SK-N-SH (cell line): Measurements from ENCODE around the gene SLC15A2. TPM values are rescaled to one million over a fixed set of nuclear protein-coding genes. Genes with fewer than 3 reads are reported as not detected.

Source experiments
- CTCF ChIA-PET: fragments of 300-600, 350-600 bp; formaldehyde crosslinking; extraction: SDS; loops from one replicate; lab custom pipeline; 2021; lab: Yijun Ruan, JAX
- POLR2A ChIA-PET: fragments of 350-600 bp; sonication (Branson Sonifier 250); formaldehyde crosslinking; extraction: SDS; loops from one replicate; lab custom pipeline; 2020; ENCODE audit warnings: antibody characterized with exemption, inconsistent platforms; lab: Yijun Ruan, JAX
- DNase-seq: peaks from one replicate; pipeline ENCODE4 v3.0.0; 2012
- H2AFZ ChIP-seq: fragments of 200-600 bp; sonication (generic); 2 replicates; pipeline ENCODE4 v1.8.1; 2016; ENCODE audit warnings: antibody characterized with exemption, mild to moderate bottlenecking, low read depth
- H3F3A ChIP-seq: fragments of 200-600 bp; sonication (generic); replicated peaks from 2 replicates; pipeline ENCODE3; 2016; ENCODE audit warnings: antibody characterized with exemption, mild to moderate bottlenecking; ENCODE audit not compliant: insufficient read depth
- H3K27ac ChIP-seq, 2 experiments: fragments of 200-500 bp in 1 of 2; fragments of 200-600 bp in 1 of 2; sonication (Bioruptor generic) in 1 of 2; sonication (generic), shearing (Covaris generic) in 1 of 2; 2 replicates each; pipeline versions ENCODE4 v1.5.1 to v1.6.1; 2014 to 2016; ENCODE audit warnings: low read depth in 2 of 2, inconsistent platforms in 1 of 2, low read length in 1 of 2, mild to moderate bottlenecking in 1 of 2, mixed read lengths in 1 of 2
- H3K27me3 ChIP-seq: fragments of 200-600 bp; sonication (generic), shearing (Covaris generic); 2 replicates; pipeline ENCODE4 v1.6.1; 2016; ENCODE audit warnings: mixed run types; ENCODE audit not compliant: insufficient read depth
- H3K36me3 ChIP-seq, 2 experiments: fragments of 200-500 bp in 1 of 2; fragments of 200-600 bp in 1 of 2; sonication (Bioruptor generic) in 1 of 2; sonication (generic) in 1 of 2; replicated peaks in 1 of 2; 2 replicates each; pipeline versions ENCODE3 to v1.5.1; 2014 to 2016; ENCODE audit warnings: low read length in 1 of 2, mild to moderate bottlenecking in 1 of 2; ENCODE audit not compliant: insufficient read depth in 2 of 2, control insufficient read depth in 1 of 2
- H3K4me1 ChIP-seq, 2 experiments: fragments of 200-500 bp in 1 of 2; fragments of 200-600 bp in 1 of 2; sonication (Bioruptor generic) in 1 of 2; sonication (generic), shearing (Covaris generic) in 1 of 2; 2 replicates each; pipeline versions ENCODE4 v1.5.1 to v1.6.1; 2014 to 2016; ENCODE audit warnings: low read depth in 1 of 2, low read length in 1 of 2, mixed run types in 1 of 2; ENCODE audit not compliant: insufficient read depth in 2 of 2, control insufficient read depth in 1 of 2
- H3K4me2 ChIP-seq: fragments of 200-600 bp; sonication (generic), shearing (Covaris generic); 2 replicates; pipeline ENCODE4 v1.6.1; 2017; ENCODE audit warnings: mixed run types
- H3K4me3 ChIP-seq, 2 experiments: fragments of 200-500 bp in 1 of 2; fragments of 200-600 bp in 1 of 2; sonication (Bioruptor generic) in 1 of 2; sonication (generic), shearing (Covaris generic) in 1 of 2; 2 replicates each; pipeline versions ENCODE4 v1.5.1 to v1.8.1; 2014 to 2016; ENCODE audit warnings: low read depth in 2 of 2, inconsistent platforms in 1 of 2, low read length in 1 of 2, mild to moderate bottlenecking in 1 of 2, mixed read lengths in 1 of 2, moderate library complexity in 1 of 2
- H3K79me2 ChIP-seq: fragments of 200-600 bp; sonication (generic); 2 replicates; pipeline ENCODE4 v1.8.1; 2017; ENCODE audit warnings: mild to moderate bottlenecking; ENCODE audit not compliant: insufficient read depth
- H3K9ac ChIP-seq: fragments of 200-600 bp; sonication (generic); 2 replicates; pipeline ENCODE4 v1.6.1; 2017; ENCODE audit warnings: mixed run types
- H3K9me2 ChIP-seq: fragments of 200-600 bp; sonication (generic); 2 replicates; pipeline ENCODE4 v1.6.1; 2017; ENCODE audit warnings: mixed run types
- H3K9me3 ChIP-seq: fragments of 200-600 bp; sonication (generic); 2 replicates; pipeline ENCODE4 v1.6.1; 2017; ENCODE audit warnings: mixed run types, mild to moderate bottlenecking, moderate library complexity
- H4K20me1 ChIP-seq: fragments of 200-600 bp; sonication (generic); 2 replicates; pipeline ENCODE4 v1.6.1; 2017; ENCODE audit warnings: mild to moderate bottlenecking, mixed run types; ENCODE audit not compliant: insufficient read depth
- CHD2 ChIP-seq: fragments of 150-350 bp; IDR thresholded peaks from 2 replicates; pipeline ENCODE4 v1.6.1; 2018; ENCODE audit warnings: low read length; ENCODE audit not compliant: partially characterized antibody
- FOXJ3 ChIP-seq: sonication (generic); formaldehyde crosslinking; IDR thresholded peaks from 2 replicates; pipeline ENCODE4 v1.5.1; 2020; ENCODE audit warnings: mild to moderate bottlenecking, missing genetic modification reagents
- FOXM1 ChIP-seq: IDR thresholded peaks from 2 replicates; pipeline ENCODE4 v1.4.0; 2012; ENCODE audit warnings: low read depth, mild to moderate bottlenecking
- GABPA ChIP-seq: IDR thresholded peaks from 2 replicates; pipeline ENCODE4 v1.4.0; 2012; ENCODE audit warnings: low read depth, mild to moderate bottlenecking
- GATA2 ChIP-seq: sonication (generic); formaldehyde crosslinking; IDR thresholded peaks from 2 replicates; pipeline ENCODE4 v1.5.0; 2020; ENCODE audit warnings: mild to moderate bottlenecking, missing genetic modification reagents
- MEF2A ChIP-seq: IDR thresholded peaks from 2 replicates; pipeline ENCODE4 v1.4.0; 2012; ENCODE audit warnings: low read depth, borderline replicate concordance
- MXI1 ChIP-seq: IDR thresholded peaks from 2 replicates; pipeline ENCODE4 v1.6.1; 2012; ENCODE audit warnings: mild to moderate bottlenecking, low read depth, low read length, improper control_type of control experiment
- NRF1 ChIP-seq: IDR thresholded peaks from 2 replicates; pipeline ENCODE4 v1.6.1; 2012; ENCODE audit warnings: low read depth, mild to moderate bottlenecking, low read length
- POLR2AphosphoS5 ChIP-seq: IDR thresholded peaks from 2 replicates; pipeline ENCODE4 v1.6.1; 2012; ENCODE audit warnings: low read depth, low read length
- RCOR1 ChIP-seq: fragments of 150-350 bp; IDR thresholded peaks from 2 replicates; pipeline ENCODE4 v1.6.1; 2017; ENCODE audit warnings: antibody characterized with exemption, low read length
- SIN3A ChIP-seq: IDR thresholded peaks from 2 replicates; pipeline ENCODE4 v1.6.1; 2012; ENCODE audit warnings: low read depth, mild to moderate bottlenecking, low read length, moderate library complexity, borderline replicate concordance
- TAF1 ChIP-seq: IDR thresholded peaks from 2 replicates; pipeline ENCODE4 v1.6.1; 2012; ENCODE audit warnings: low read depth, mild to moderate bottlenecking, low read length, moderate library complexity, borderline replicate concordance
- TCF12 ChIP-seq: IDR thresholded peaks from 2 replicates; pipeline ENCODE4 v1.4.0; 2012
- YY1 ChIP-seq: IDR thresholded peaks from 2 replicates; pipeline ENCODE4 v1.4.0; 2012; ENCODE audit warnings: low read depth, mild to moderate bottlenecking
- WGBS: methylation state at CpG from one replicate; pipeline ENCODE4 v1.1.6; 2017; ENCODE audit warnings: low lambda C conversion rate; 5-methylcytosine and 5-hydroxymethylcytosine counted together
- polyA plus RNA-seq, 3 experiments: library from polyadenylated mRNA; depleted of rRNA; stranded (reverse); fragments of >200 nt; gene quantifications; 2 replicates each; pipeline ENCODE4 v1.2.3, GENCODE V29; 2012
- TF ChIP-seq, protein P1 (sequence below): fragments of 150-350 bp; IDR thresholded peaks from 2 replicates; pipeline ENCODE4 v1.6.1; 2016; ENCODE audit warnings: mild to moderate bottlenecking, low read depth, low read length

Gene SLC15A2
- polyA plus RNA-seq, 1 of the 3 experiments (the other 2 are of a cell fraction), result 0.10 TPM

DNA sequence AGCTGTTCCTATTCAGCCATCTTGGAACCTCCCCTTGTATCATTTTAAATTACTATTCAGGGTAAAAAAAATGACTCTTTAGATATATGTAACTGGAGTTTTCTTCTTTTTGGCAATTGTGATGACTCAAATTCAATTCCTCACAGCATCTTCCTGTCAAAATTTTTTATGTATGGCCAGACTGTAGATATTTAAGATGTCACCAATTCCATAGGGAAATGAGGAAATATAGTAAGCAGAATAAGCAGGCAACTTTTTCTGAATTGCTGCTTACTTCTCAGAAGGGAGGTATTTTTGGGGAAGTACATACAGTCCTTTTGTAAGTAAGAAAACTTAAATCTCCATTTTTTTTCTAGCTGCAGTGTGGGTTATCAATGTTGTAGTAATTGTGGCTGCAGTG lies 30.4 kb upstream of the SLC15A2 start (continued):
- no peak for TF ChIP-seq CHD2

DNA sequence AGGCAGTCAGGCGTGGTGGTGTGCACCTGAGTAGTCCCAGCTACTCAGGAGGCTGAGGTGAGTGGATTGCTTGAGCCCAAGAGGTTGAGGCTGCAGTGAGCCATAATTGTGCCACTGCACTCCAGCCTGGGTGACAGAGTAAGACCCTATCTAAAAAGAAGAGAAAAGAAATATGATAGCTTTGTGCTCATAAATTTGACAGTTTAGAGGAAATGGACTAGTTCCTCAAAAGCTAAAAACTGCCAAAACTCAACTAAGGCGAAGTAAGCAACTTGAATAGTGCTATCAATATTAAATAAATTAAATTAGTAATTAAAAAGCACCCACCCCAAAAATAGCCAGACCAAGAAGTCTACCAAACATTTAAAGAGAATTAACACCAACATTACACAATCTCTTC lies 24.5 kb upstream of the SLC15A2 start:
- no peaks in the 10 kb centered on the region for H3K9me3 ChIP-seq
- H3K27ac ChIP-seq, result no peak overlapping the region
- no peaks in the 10 kb centered on the region for H3F3A ChIP-seq
- no peaks in the 10 kb centered on the region for H4K20me1 ChIP-seq
- H3K79me2 ChIP-seq, result no peaks in the 10 kb centered on the region
- no peak overlapping the region for H2AFZ ChIP-seq
- ChIA-PET POLR2A (no interaction called here), CTCF (no interaction called here)
- H3K4me1 ChIP-seq, result no peaks in the 10 kb centered on the region
- no peaks in the 10 kb centered on the region for H3K27me3 ChIP-seq
- peaks cover 4% of the 10 kb centered on the region; the same call in 1 of the 2 replicates for H3K9me2 ChIP-seq
- no peaks in the 10 kb centered on the region for H3K36me3 ChIP-seq
- H3K9ac ChIP-seq, result no peak overlapping the region
- no peak for DNase-seq
- H3K4me2 ChIP-seq, result no peak overlapping the region
- 73% methylated on average over 2 of the region's 2 CpGs for WGBS
- H3K4me3 ChIP-seq, result no peak overlapping the region
- TF ChIP-seq CHD2 (no peak), MEF2A (no peak), NRF1 (no peak), POLR2AphosphoS5 (no peak), YY1 (no peak), GATA2 (CRISPR knock-in tag) (no peak), MXI1 (no peak), SIN3A (no peak), RCOR1 (no peak), GABPA (no peak), FOXJ3 (CRISPR knock-in tag) (no peak)
- TF ChIP-seq, protein P1, sequence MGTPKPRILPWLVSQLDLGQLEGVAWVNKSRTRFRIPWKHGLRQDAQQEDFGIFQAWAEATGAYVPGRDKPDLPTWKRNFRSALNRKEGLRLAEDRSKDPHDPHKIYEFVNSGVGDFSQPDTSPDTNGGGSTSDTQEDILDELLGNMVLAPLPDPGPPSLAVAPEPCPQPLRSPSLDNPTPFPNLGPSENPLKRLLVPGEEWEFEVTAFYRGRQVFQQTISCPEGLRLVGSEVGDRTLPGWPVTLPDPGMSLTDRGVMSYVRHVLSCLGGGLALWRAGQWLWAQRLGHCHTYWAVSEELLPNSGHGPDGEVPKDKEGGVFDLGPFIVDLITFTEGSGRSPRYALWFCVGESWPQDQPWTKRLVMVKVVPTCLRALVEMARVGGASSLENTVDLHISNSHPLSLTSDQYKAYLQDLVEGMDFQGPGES, result no peak
- TF ChIP-seq, all 33 proteins: peak for 0

DNA sequence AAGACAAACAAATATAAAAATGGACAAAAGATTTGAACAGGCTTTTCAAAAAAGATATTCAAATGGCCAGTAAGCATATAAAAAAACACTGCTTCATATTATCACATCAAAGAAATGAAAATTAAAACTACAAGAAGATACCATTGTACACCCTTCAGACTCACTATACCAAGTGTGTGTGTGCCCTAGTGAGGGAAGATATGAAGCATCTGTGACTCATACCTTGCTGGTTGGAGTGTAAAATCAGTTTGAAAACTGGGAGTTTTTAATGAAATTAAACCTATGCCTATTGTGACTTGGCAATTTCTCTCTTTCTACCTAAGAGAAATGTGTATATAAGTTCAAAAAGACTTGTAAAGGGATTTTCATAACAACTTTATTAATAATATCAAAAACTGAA lies 23.5 kb upstream of the SLC15A2 start:
- Histone ChIP-seq H3F3A (no peaks in the 10 kb centered on the region), H4K20me1 (no peaks in the 10 kb centered on the region), H3K9ac (no peak overlapping the region), H3K4me1 (no peaks in the 10 kb centered on the region), H3K4me3 (no peak overlapping the region), H2AFZ (no peak overlapping the region), H3K9me3 (no peaks in the 10 kb centered on the region), H3K36me3 (no peaks in the 10 kb centered on the region), H3K27me3 (no peaks in the 10 kb centered on the region), H3K4me2 (no peak overlapping the region), H3K27ac (no peak overlapping the region), H3K9me2 (peaks cover 4% of the 10 kb centered on the region; the same call in 1 of the 2 replicates), H3K79me2 (no peaks in the 10 kb centered on the region)
- TF ChIP-seq POLR2AphosphoS5, result no peak
- TF ChIP-seq TCF12, result no peak
- TF ChIP-seq TAF1, result no peak
- no peak for TF ChIP-seq CHD2
- TF ChIP-seq RCOR1, result no peak
- no peak for TF ChIP-seq FOXM1
- ChIA-PET CTCF (interaction anchor here (0.6 to 0.7 kb wide), 2 partner anchors 98 to 109 kb away, joined by 3 read pairs; no protein-coding TSS in a partner anchor), POLR2A (no interaction called here)
- no peak for DNase-seq
